CD4-positive, alpha-beta T cell treated with Interleukin-15 for 4 hours (primary cell): ENCODE results near the gene ELF1.
"Not testable (repeated sequence)": the region's sequence is repeated elsewhere in the genome, so short reads cannot be mapped to it uniquely, and the experiment has no call there.

Experiments
- DNase-seq: peaks from one replicate; pipeline ENCODE4 v3.0.0-alpha.2; 2020; ENCODE audit warnings: low spot score

The ELF1 gene

GRCh38 chr13:40933508-40934204 lies 85.5 kb downstream of the ELF1 start:
- no peak for DNase-seq

GRCh38 chr13:40932252-40932651 lies 86.9 kb downstream of the ELF1 start:
- no peak for DNase-seq

GRCh38 chr13:40931719-40932118 lies 87.4 kb downstream of the ELF1 start:
- DNase-seq, result no peak

- DNase-seq, result not testable (repeated sequence)
Measured at GRCh38 chr13:40929883-40930282, 89.2 kb downstream of the ELF1 start.

GRCh38 chr13:40928980-40929379 lies 90.1 kb downstream of the ELF1 start:
- DNase-seq, result no peak

- DNase-seq, result no peak
Measured at GRCh38 chr13:40927929-40928328, 91.2 kb downstream of the ELF1 start.

- DNase-seq, result no peak
Measured at GRCh38 chr13:40923867-40924266, 95.2 kb downstream of the ELF1 start.

GRCh38 chr13:40922437-40923040 lies 96.6 kb downstream of the ELF1 start:
- DNase-seq, result no peak

- no peak for DNase-seq
Measured at GRCh38 chr13:40920826-40921225, 98.3 kb downstream of the ELF1 start.

GRCh38 chr13:40919901-40920300 lies 99.2 kb downstream of the ELF1 start:
- DNase-seq, result not testable (repeated sequence)

GRCh38 chr13:40916207-40916998 lies 102.7 kb downstream of the ELF1 start:
- DNase-seq, result no peak

GRCh38 chr13:40914863-40915262 lies 104.3 kb downstream of the ELF1 start:
- not testable (repeated sequence) for DNase-seq

GRCh38 chr13:40911341-40911740 lies 107.8 kb downstream of the ELF1 start:
- DNase-seq, result no peak

- DNase-seq, result no peak
Measured at GRCh38 chr13:40910324-40911050, 108.6 kb downstream of the ELF1 start.

- not testable (repeated sequence) for DNase-seq
Measured at GRCh38 chr13:40909541-40910200, 109.4 kb downstream of the ELF1 start.

- DNase-seq, result no peak
Measured at GRCh38 chr13:40908546-40908945, 110.6 kb downstream of the ELF1 start.

- DNase-seq, result not testable (repeated sequence)
Measured at GRCh38 chr13:40901032-40901431, 118.1 kb downstream of the ELF1 start.

GRCh38 chr13:40900568-40900967 lies 118.5 kb downstream of the ELF1 start:
- DNase-seq, result not testable (repeated sequence)

GRCh38 chr13:40897053-40897452 lies 122.1 kb downstream of the ELF1 start:
- no peak for DNase-seq

GRCh38 chr13:40895227-40896184 lies 123.6 kb downstream of the ELF1 start:
- DNase-seq, result no peak

- not testable (repeated sequence) for DNase-seq
Measured at GRCh38 chr13:40893573-40893972, 125.5 kb downstream of the ELF1 start.
